ENCODE results near the gene NFAM1.

Gene NFAM1

GRCh38 chr22:42412744-42413333 is 19.4 kb downstream of the NFAM1 start:
- no peak for DNase-seq

- DNase-seq: no peak
Measured at GRCh38 chr22:42410708-42411107, 21.5 kb downstream of the NFAM1 start.

- DNase-seq: no peak
Measured at GRCh38 chr22:42408810-42409529, 23.2 kb downstream of the NFAM1 start.

GRCh38 chr22:42408276-42408675 is 23.9 kb downstream of the NFAM1 start:
- DNase-seq: no peak

GRCh38 chr22:42404266-42404665 is 27.9 kb downstream of the NFAM1 start:
- no peak for DNase-seq

- DNase-seq: no peak
Measured at GRCh38 chr22:42401535-42402334, 30.5 kb downstream of the NFAM1 start.

GRCh38 chr22:42400811-42401534 is 31.2 kb downstream of the NFAM1 start:
- DNase-seq: no peak

- peak; percentile 70 for DNase-seq
Measured at GRCh38 chr22:42399315-42400271, 32.6 kb downstream of the NFAM1 start.

GRCh38 chr22:42397332-42398249 is 34.6 kb downstream of the NFAM1 start:
- DNase-seq: peak; percentile 68

GRCh38 chr22:42396621-42397331 is 35.4 kb downstream of the NFAM1 start:
- DNase-seq: no peak

- DNase-seq: no peak
Measured at GRCh38 chr22:42389143-42389542, 43.1 kb downstream of the NFAM1 start.

- no peak for DNase-seq
Measured at GRCh38 chr22:42388130-42388797, 43.9 kb downstream of the NFAM1 start.

GRCh38 chr22:42387631-42388030 is 44.6 kb downstream of the NFAM1 start:
- no peak for DNase-seq

- no peak for DNase-seq
Measured at GRCh38 chr22:42385696-42386095, 46.5 kb downstream of the NFAM1 start.

GRCh38 chr22:42384506-42384905 is 47.7 kb downstream of the NFAM1 start:
- no peak for DNase-seq

- DNase-seq: no peak
Measured at GRCh38 chr22:42383851-42384417, 48.3 kb downstream of the NFAM1 start.

GRCh38 chr22:42383287-42383686 is 48.9 kb downstream of the NFAM1 start:
- no peak for DNase-seq

GRCh38 chr22:42380769-42381551 is 51.2 kb downstream of the NFAM1 start:
- no peak for DNase-seq
